Smooth muscle cell (in vitro differentiated cells): ENCODE data around the gene USP11. TPM values are rescaled to one million over a fixed set of nuclear protein-coding genes. Genes with fewer than 3 reads are reported as not detected.
"Not testable (repeated sequence)": the region's sequence is repeated elsewhere in the genome, so short reads cannot be mapped to it uniquely, and the experiment has no call there.

Experiments used
- DNase-seq: peaks from one replicate; lab custom pipeline; 2025; ENCODE audit not compliant: unreplicated experiment; lab: John Stamatoyannopoulos, UW
- H2AFZ ChIP-seq: fragments of 200-600 bp; sonication (generic); 2 replicates; pipeline ENCODE4 v1.6.0; 2016; ENCODE audit warnings: antibody characterized with exemption, low read depth, mild to moderate bottlenecking
- H3F3A ChIP-seq: fragments of 200-600 bp; sonication (generic); 2 replicates; pipeline ENCODE4 v1.6.0; 2017; ENCODE audit warnings: antibody characterized with exemption, low read depth
- H3K27ac ChIP-seq: fragments of 200-600 bp; sonication (generic); 2 replicates; pipeline ENCODE4 v1.5.1; 2016; ENCODE audit warnings: low read depth, mild to moderate bottlenecking
- H3K27me3 ChIP-seq: fragments of 200-600 bp; sonication (generic); 2 replicates; pipeline ENCODE4 v1.6.1; 2016; ENCODE audit warnings: low read depth, mild to moderate bottlenecking
- H3K36me3 ChIP-seq: fragments of 200-600 bp; sonication (generic); 2 replicates; pipeline ENCODE4 v1.5.1; 2016; ENCODE audit warnings: low read depth
- H3K4me1 ChIP-seq: fragments of 200-600 bp; sonication (generic); 2 replicates; pipeline ENCODE4 v1.5.1; 2016; ENCODE audit warnings: low read depth
- H3K4me2 ChIP-seq: fragments of 200-600 bp; sonication (generic); 2 replicates; pipeline ENCODE4 v1.6.0; 2016; ENCODE audit warnings: mild to moderate bottlenecking
- H3K4me3 ChIP-seq: fragments of 200-600 bp; sonication (generic); 2 replicates; pipeline ENCODE4 v1.5.1; 2016; ENCODE audit warnings: mild to moderate bottlenecking
- H3K79me2 ChIP-seq: fragments of 200-600 bp; sonication (generic); 2 replicates; pipeline ENCODE4 v1.6.0; 2016; ENCODE audit warnings: low read depth, mild to moderate bottlenecking
- H3K9ac ChIP-seq: fragments of 200-600 bp; sonication (generic); 2 replicates; pipeline ENCODE4 v1.6.0; 2016; ENCODE audit warnings: low read depth
- H3K9me3 ChIP-seq: fragments of 200-600 bp; sonication (generic); replicated peaks from 2 replicates; pipeline ENCODE4 v1.5.1; 2016; ENCODE audit warnings: low read depth
- H4K20me1 ChIP-seq: fragments of 200-600 bp; sonication (generic); 2 replicates; pipeline ENCODE4 v1.6.0; 2016; ENCODE audit warnings: low read depth
- WGBS: methylation state at CpG from one replicate; pipeline ENCODE4 v1.1.7; 2016; ENCODE audit warnings: low lambda C conversion rate; 5-methylcytosine and 5-hydroxymethylcytosine counted together
- polyA plus RNA-seq: library from polyadenylated mRNA; unstranded; fragments of >200 nt; fragmentation: Nextera tagmentation; extraction: Ambion mirVana; gene quantifications from 2 replicates; pipeline ENCODE4 v1.2.1, GENCODE V29; 2016
- total RNA-seq: library from RNA; depleted of rRNA; stranded (reverse); fragments of >200 nt; gene quantifications from 2 replicates; pipeline ENCODE4 v1.2.3, GENCODE V29; 2014
- TF ChIP-seq, protein P1 (sequence below): fragments of 200-600 bp; sonication (generic); IDR thresholded peaks from 2 replicates; pipeline ENCODE4 v1.5.1; 2017; ENCODE audit warnings: borderline replicate concordance, mild to moderate bottlenecking, antibody characterized with exemption; ENCODE audit not compliant: insufficient read depth, poor library complexity, severe bottlenecking

The USP11 gene
- total and polyA plus RNA-seq, 2 experiments from 2014 or later: 84.0 to 221 TPM

- TF ChIP-seq, protein P1, sequence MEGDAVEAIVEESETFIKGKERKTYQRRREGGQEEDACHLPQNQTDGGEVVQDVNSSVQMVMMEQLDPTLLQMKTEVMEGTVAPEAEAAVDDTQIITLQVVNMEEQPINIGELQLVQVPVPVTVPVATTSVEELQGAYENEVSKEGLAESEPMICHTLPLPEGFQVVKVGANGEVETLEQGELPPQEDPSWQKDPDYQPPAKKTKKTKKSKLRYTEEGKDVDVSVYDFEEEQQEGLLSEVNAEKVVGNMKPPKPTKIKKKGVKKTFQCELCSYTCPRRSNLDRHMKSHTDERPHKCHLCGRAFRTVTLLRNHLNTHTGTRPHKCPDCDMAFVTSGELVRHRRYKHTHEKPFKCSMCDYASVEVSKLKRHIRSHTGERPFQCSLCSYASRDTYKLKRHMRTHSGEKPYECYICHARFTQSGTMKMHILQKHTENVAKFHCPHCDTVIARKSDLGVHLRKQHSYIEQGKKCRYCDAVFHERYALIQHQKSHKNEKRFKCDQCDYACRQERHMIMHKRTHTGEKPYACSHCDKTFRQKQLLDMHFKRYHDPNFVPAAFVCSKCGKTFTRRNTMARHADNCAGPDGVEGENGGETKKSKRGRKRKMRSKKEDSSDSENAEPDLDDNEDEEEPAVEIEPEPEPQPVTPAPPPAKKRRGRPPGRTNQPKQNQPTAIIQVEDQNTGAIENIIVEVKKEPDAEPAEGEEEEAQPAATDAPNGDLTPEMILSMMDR: no peak
- DNase-seq: no peak
- no peaks in the 10 kb centered on the region for H3K4me1 ChIP-seq
- H3K4me2 ChIP-seq: no peak overlapping the region
- H3K9me3 ChIP-seq: no peaks in the 10 kb centered on the region
- H3K9ac ChIP-seq: no peak overlapping the region
- no peak overlapping the region for H2AFZ ChIP-seq
- H3K79me2 ChIP-seq: no peaks in the 10 kb centered on the region
- peaks cover 10% of the 10 kb centered on the region for H3K36me3 ChIP-seq
- H3F3A ChIP-seq: peaks cover 6% of the 10 kb centered on the region
- H4K20me1 ChIP-seq: no peaks in the 10 kb centered on the region
- WGBS: 98% methylated on average over 6 of the region's 6 CpGs
- H3K4me3 ChIP-seq: no peak overlapping the region
- no peak overlapping the region for H3K27ac ChIP-seq
- no peaks in the 10 kb centered on the region for H3K27me3 ChIP-seq
These were observed 15.8 kb downstream of the USP11 start for GRCh38 chrX:47248576-47248975.

GRCh38 chrX:47250017-47250347 is 17.2 kb downstream of the USP11 start:
- H3F3A ChIP-seq: peaks cover 6% of the 10 kb centered on the region
- no peak overlapping the region for H3K4me2 ChIP-seq
- no peaks in the 10 kb centered on the region for H3K4me1 ChIP-seq
- H3K36me3 ChIP-seq: peaks cover 4% of the 10 kb centered on the region
- TF ChIP-seq, protein P1: no peak
- no peaks in the 10 kb centered on the region for H3K79me2 ChIP-seq
- no peak overlapping the region for H3K4me3 ChIP-seq
- DNase-seq: no peak
- no peak overlapping the region for H3K27ac ChIP-seq
- H2AFZ ChIP-seq: no peak overlapping the region
- 89% methylated on average over 6 of the region's 6 CpGs for WGBS
- H4K20me1 ChIP-seq: no peaks in the 10 kb centered on the region
- no peaks in the 10 kb centered on the region for H3K9me3 ChIP-seq
- no peak overlapping the region for H3K9ac ChIP-seq
- no peaks in the 10 kb centered on the region for H3K27me3 ChIP-seq

DNA sequence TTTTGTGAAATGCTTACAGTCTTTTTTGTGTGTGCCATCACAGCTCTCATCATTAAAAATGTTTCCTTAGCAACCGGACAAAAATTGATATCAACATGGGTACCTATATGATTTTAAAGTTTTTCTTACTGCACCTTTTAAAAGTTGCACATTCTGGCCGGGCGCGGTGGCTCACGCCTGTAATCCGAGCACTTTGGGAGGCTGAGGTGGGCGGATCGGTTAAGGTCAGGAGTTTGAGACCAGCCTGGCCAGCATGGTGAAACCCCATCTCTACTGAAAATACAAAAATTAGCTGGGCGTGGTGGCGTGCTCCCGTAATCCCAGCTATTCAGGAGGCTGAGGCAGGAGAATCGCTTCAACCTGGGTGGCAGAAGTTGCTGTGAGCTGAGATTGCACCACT is 24.8 kb downstream of the USP11 start:
- H2AFZ ChIP-seq, H3K4me2 ChIP-seq, H3K9me3 ChIP-seq, H3K27me3 ChIP-seq, H3F3A ChIP-seq, H3K4me1 ChIP-seq, H3K9ac ChIP-seq, H3K27ac ChIP-seq, H3K4me3 ChIP-seq, H3K79me2 ChIP-seq, DNase-seq, H3K36me3 ChIP-seq, H4K20me1 ChIP-seq: not testable (repeated sequence)
- 91% methylated on average over 12 of the region's 12 CpGs for WGBS

- H3K4me3 ChIP-seq: no peak overlapping the region
- TF ChIP-seq, protein P1: no peak
- no peaks in the 10 kb centered on the region for H3K79me2 ChIP-seq
- H3K9me3 ChIP-seq: no peaks in the 10 kb centered on the region
- H3K4me2 ChIP-seq: no peak overlapping the region
- WGBS: 64% methylated on average over 7 of the region's 7 CpGs
- no peaks in the 10 kb centered on the region for H4K20me1 ChIP-seq
- no peaks in the 10 kb centered on the region for H3F3A ChIP-seq
- no peak overlapping the region for H3K27ac ChIP-seq
- no peak overlapping the region for H3K9ac ChIP-seq
- no peak for DNase-seq
- no peak overlapping the region for H2AFZ ChIP-seq
- H3K36me3 ChIP-seq: no peaks in the 10 kb centered on the region
- no peaks in the 10 kb centered on the region for H3K4me1 ChIP-seq
- H3K27me3 ChIP-seq: no peaks in the 10 kb centered on the region
These were observed 31.8 kb downstream of the USP11 start for GRCh38 chrX:47264483-47265173.
